Measurements from ENCODE around the gene ANTXR2.
"Not testable (repeated sequence)": the region's sequence is repeated elsewhere in the genome, so short reads cannot be mapped to it uniquely, and the experiment has no call there.

The ANTXR2 gene

DNA sequence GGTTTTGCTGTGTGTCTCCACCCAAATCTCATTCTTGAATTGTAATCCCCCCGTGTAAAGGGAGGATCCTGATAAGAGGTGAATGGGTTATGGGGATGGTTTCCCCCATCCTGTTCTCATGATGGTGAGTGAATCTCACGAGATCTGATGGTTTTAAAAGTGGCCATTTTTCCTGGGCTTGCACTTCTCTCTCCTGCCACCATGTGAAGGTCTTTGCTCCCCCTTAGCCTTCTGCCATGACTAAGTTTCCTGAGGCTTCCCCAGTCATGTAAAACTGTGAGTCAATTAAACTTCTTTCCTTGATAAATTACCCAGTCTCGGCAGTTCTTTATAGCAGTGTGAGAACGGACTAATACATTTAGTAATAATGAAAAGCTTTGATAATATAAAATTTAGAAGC lies 46.9 kb downstream of the ANTXR2 start:
- no peak for DNase-seq (ENCODE audit: low read depth in 1 of 2, low spot score in 1 of 2)

DNA sequence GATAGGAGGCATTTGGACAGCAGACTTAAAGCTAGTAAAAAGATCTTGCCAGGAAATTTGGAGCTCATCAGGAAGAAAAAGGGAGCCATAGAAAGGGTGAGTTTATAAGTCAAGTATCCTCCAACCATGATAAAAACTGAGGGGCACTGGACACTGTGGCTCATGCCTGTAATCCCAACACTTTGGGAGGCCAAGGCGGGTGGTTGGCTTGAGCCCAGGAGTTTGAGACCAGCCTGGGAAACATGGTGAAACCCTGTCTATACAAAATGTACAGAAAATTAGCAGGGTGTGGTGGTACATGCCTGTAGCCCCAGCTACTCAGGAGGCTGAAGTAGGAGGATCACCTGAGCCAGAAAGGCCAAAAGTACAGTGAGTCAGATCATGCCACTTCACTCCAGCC lies 48.7 kb downstream of the ANTXR2 start:
- DNase-seq (ENCODE audit: low read depth in 1 of 2, low spot score in 1 of 2): no peak

DNA sequence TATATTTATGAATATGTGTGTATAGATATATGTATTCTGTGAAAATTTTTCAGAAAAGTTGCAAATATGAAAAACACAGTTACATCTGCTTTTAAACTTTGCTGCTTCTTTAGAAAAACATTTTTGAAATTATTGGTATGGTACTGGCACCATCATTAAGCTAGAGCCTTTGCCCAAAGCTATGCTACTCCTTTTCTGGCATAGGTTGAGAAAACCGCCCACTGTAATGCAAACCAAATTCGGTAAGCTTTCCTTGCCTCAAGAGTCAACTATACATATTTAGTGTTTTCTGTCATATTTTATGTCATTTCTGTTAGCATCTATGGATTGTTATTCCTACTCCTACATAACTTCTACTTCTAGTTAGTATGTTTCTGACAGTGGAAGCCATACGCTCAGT lies 50.7 kb downstream of the ANTXR2 start:
- no peak for DNase-seq (ENCODE audit: low read depth in 1 of 2, low spot score in 1 of 2)

DNA sequence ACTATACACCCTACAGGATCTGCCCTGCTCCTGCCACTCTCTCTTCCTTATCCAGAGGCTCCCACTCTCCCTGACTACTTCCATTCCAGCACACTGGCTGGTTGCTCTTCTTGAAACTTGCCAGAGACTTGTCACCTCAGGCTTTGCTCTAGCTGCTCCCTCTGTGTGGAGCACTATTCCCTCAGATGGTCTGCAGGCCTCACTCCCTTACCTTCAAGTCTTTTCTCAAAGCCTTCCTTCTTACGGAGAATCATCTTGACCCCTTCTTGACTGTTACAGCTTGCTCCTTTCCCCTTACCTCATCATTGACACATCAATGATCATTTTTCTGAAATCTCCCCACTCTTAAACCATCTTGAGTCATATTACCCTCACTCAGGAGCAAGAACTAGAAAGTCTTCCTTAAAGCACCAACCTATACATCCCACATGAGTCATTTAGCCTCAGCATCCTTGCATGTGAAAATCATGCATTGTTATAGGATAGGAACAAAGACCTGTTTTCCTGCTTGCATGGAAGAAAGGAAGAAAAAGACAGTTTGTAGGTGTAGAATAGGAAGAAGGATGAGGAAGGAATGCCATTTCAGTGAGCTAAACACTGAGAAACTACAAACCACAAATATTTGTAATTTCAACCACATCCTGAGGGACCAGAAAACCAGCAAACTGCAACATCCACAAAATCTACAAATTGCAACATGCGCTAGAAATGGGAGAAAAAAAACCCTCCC lies 55.7 kb downstream of the ANTXR2 start:
- no peak for DNase-seq (ENCODE audit: low read depth in 1 of 2, low spot score in 1 of 2)

DNA sequence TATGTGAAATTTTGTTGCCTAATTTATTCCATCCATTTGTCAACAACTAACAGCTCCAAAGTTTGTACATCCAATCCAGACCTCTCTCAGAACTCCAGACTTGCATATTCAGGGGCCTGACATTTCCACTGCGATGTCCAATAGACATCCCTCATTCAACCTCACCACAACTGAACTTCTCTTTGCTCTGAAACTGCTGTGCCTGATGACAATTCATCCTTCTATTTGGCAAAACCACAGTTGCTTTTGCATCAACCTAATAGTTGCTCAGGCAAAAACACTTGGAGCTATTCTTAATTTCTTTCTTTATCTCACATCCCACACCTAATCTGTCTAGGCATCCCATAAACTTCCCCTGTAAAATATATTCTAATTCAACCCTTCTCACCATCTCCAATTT lies 56.5 kb downstream of the ANTXR2 start:
- DNase-seq (ENCODE audit: low read depth in 1 of 2, low spot score in 1 of 2): no peak

DNA sequence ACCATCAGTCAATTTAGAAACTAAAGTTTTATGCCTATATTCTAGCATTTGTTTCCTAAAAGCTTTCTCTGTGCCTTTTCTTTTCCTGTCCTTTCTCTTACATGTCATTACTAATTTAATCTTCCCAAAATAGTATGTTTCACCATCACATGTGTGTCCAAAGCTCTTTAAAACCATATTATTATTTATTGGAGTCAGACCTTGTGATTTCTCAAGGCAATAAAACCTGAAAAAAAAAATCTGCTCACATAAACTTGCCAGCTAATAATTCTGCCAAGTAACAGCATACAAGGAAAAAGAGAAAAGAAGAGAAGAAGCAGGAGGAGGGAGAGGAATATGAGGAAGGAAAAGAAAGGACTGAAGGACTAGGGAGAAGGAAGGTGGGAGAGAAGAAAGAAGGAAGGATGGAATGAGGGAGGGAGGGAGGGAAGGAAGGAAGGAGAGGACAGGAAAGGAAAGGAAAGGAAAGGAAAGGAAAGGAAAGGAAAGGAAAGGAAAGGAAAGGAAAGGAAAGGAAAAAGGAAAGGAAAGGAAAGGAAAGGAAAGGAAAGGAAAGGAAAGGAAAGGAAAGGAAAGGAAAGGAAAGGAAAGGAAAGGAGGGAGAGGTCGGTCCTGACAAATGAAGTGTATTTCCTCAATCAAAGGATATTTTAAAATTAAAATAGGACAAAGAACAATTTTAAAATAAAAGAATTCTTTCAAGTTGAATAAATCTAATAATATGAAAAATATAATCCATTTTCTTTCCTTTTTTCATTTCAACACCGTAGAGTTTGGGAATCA lies 57.4 kb downstream of the ANTXR2 start:
- no peak for DNase-seq (ENCODE audit: low read depth in 1 of 2, low spot score in 1 of 2)

DNA sequence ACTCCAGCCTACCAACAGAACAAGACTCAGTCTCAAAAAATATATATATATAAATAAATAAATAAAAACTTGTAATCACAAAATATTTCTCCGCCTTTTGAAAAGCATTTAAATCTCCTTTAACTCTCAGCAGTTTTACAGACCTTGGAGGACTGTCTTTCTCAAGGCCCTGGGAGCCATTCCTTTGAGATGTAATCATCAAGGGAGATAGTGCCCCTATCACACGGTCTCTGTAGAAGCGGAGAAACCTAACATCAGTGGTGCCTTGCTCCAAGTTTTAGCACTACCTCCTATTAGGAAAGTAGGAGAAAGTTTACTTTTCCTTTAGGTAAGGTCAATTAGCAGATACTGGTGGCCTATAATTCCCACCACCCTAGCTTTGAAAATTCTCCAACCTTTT lies 58.5 kb downstream of the ANTXR2 start:
- DNase-seq (ENCODE audit: low read depth in 1 of 2, low spot score in 1 of 2): no peak

DNA sequence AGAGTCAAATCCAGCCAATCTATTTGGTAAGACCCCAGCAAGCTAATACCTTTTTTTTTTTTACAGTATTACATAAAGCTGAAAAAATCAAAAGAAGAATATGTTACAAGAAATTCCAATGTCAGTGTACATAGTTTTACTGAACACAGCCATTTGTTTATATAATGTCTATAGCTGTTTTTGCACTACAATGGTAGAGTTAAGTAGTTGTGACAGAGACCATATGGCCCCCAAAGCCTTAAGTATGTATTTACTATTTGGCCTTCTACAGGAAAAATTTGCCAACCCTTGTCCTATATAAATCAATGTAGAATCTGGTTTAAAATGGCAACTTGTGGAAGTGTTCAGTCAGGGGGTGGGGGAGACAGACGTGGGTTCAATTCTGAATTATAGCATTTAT lies 60.7 kb downstream of the ANTXR2 start:
- no peak for DNase-seq (ENCODE audit: low read depth in 1 of 2, low spot score in 1 of 2)

DNA sequence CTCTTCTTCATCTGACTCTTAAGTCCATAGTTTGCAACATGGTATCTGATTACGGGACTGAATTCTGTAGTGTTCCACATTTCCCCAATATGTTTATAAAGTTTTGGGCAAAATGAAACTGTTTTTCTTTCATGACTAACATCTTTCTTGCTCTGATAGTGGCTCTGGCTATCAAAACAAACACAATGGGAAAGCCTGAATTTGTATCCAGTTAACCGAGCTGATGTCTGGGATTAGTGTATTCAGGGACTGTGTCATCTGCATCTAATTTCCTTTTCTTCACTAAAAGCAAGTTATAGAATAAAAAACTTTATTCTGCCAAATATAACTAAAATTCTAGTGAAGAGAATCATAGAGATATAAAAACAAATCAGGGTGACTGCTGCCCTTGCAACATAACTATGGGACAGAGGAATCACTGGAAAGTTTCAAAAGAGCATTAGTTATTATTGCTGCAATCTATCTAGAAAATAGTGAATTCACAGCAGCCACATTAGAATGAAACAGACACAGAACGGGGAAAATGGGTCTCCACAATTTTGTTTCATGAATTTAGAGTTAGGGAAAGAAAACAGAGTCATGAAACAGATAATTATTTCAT lies 61.3 kb downstream of the ANTXR2 start:
- DNase-seq (ENCODE audit: low read depth in 1 of 2, low spot score in 1 of 2): no peak

DNA sequence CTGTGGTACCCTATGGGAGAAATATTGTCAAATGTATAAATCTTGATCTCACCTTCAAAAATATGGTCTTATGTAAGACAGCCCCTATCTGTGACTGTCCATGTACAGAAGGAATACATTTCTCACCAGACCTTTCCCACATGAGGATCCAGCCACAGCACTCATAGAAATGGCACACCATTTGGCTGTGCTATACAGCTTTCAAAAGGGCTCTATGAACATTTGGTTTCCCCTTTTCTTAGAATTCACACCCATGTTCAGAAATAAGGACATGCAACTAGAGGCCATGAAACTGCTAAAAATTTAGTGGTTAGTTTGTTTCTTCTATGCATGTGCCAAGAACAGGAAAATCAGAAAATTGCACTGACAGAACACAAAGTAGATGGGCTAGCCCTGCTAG lies 62.7 kb downstream of the ANTXR2 start:
- no peak for DNase-seq (ENCODE audit: low read depth in 1 of 2, low spot score in 1 of 2)

DNA sequence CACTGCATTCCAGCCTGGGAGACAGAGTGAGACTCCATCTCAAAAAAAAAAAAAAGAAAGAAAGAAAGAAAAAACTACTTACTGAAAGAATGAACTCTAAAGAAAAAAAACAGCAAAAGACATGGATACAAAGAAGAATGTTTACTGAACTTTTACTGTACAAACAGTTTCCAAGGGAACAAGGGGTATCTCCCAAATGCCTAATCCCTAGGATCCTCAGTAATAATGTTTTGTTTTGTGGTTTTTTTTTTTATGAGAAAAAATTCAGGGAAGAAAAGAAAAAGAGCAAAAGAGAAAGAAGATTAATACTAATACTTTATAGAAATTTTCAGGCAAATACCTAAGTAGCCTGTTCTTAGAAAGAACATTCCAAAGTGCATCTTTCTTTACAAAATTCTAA lies 63.2 kb downstream of the ANTXR2 start:
- DNase-seq (ENCODE audit: low read depth in 1 of 2, low spot score in 1 of 2): no peak

DNA sequence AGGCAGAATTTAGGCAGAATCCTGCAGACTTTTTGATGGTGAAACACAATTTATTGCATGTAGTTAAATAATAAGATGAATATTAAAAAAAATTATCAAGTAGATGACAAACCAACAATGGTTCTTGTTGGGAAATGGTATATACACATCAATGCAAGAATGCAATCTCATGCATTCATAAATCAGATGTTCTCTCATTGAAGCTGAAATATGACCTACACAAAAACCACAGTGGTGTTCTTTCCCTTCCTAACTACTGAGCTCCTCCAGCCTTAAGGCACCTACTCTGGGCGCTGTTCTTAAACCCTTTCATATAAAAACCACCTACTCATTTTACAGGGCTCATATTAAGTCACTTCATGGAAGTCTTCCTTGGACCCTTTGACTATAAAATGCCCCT lies 64.1 kb downstream of the ANTXR2 start:
- no peak for DNase-seq (ENCODE audit: low read depth in 1 of 2, low spot score in 1 of 2)

DNA sequence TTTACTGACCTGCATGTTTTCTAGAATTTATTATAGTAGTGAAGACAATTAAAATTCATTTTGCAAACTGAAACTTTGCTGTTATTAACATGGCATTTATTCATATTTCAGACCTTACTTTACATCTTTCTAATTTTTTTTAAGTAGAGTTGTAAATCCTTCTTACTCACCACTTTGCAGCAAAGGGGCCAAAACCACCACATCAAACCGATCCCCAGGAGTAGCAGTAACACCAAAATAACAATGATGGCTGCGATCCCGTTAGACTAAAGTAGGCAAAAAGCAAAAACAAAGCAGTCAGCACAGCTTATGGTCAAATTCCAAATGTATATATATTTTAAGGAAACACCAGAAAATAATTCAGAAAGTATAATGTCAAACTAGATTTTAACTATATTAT lies 64.7 kb downstream of the ANTXR2 start:
- no peak for DNase-seq (ENCODE audit: low read depth in 1 of 2, low spot score in 1 of 2)

DNA sequence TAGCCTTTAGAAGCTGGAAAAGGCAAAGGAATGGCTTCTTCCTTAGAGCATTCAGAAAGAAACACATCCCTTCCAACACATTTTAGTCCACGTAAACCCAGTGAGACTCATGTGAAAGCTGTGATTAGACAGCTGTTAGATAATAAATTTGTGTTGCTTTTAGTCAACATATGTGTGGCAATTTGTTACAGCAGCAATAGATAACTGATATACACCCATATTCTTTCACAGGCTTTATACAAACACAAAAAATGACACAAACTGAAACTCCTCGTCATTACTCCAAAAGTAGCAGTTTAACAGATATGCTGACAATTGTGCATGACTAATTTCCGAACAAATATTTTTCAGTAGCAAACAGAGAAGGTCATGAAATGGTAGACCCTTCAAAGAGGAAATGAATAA lies 65.3 kb downstream of the ANTXR2 start:
- no peak for DNase-seq (ENCODE audit: low read depth in 1 of 2, low spot score in 1 of 2)

DNA sequence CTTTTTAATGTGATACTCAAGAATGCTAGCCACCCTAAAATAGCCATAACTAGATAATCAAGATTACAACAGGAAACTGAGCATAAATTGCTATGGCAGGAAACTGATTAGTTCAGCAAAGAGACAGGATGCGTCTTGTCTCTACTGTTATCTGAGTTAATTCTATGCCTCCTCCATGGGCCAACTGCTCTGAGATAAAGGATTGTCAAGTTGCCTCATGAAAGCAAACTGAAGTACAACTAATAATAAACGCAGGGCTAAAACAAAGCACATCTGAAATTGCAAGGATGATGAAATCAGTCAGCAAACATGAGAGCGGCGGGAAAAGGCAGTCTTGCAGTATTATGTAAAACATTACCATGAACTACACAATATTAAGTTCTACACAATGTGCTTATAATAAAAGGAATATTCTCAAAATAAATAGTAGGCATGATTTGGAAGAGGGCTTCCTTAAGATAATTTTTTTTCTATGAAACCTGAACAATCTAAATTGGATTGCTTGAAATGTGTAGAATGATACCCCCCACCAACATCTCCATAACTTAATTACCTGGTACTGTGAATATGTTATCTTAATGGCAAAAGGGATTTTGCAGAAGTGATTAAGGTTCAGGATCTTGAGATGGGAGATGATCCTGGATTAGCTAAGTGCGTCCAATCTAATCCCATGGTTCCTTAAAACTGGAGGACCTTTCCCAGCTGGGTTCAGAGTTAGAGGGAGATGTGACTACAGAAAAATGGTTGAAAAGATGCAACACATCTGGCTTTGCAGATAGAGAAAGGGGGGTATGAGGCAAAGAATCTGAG lies 65.9 kb downstream of the ANTXR2 start:
- DNase-seq (ENCODE audit: low read depth in 1 of 2, low spot score in 1 of 2): no peak

DNA sequence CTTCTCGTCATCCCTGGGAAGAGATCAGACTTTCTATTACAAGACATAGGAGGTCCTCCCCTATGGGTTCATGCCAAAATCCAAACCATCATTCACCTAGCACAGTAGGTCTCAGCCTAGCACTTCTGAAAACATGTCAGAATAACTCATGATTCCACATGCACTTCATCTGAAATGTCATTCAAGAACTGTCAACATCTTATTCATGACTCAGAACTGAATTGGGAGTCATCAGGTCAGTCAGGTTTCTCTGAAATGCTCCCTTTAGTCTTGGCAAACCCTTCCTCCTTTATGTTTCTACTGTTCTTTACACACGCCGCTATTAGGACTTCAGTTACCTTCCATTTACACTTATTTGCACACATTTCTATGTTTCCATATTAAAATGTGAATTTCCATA lies 67.2 kb downstream of the ANTXR2 start:
- DNase-seq (ENCODE audit: low read depth in 1 of 2, low spot score in 1 of 2): no peak

DNA sequence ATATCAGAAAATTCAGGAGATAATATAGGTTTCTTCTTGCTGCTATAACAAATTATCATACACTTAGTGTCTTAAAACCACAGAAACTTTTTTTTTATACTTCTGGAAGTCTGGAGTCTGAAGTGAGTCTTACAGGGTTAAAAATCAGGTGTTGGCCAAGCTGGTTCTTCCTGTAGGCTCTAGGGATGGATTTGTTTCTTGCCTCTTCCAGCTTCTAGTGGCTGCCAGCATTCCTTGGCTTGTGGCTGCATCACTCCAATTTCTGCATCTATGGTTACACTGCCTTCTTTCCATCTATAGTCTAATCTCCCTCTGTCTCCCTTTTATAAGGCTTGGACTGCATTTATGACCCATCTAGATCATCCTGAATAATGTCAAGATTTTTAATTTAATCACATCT lies 68.7 kb downstream of the ANTXR2 start:
- DNase-seq (ENCODE audit: low read depth in 1 of 2, low spot score in 1 of 2): no peak

DNA sequence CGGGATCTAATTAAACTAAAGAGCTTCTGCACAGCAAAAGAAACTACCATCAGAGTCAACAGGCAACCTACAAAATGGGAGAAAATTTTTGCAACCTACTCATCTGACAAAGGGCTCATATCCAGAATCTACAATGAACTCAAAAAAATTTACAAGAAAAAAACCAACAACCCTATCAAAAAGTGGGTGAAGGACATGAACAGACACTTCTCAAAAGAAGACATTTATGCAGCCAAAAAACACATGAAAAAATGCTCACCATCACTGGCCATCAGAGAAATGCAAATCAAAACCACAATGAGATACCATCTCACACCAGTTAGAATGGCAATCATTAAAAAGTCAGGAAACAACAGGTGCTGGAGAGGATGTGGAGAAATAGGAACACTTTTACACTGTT lies 70.5 kb downstream of the ANTXR2 start:
- not testable (repeated sequence) for DNase-seq (ENCODE audit: low read depth in 1 of 2, low spot score in 1 of 2)

DNA sequence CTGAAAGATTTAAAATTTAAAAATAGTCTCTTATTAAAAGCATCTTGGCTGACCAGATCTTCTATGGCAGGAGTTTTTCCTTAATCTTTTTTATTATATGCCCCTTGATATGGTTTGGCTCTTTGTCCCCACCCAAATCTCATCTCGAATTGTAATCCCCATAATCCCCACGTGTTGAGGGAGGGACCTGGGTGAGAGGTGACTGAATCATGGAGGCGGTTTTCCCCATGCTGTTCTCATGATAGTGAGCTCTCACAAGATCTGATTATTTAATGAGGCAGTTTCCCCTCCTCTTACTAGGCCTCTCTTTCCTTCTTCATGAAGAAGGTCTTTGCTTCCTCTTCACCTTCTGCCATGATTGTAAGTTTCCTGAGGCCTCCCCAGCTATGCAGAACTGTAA lies 74.0 kb downstream of the ANTXR2 start:
- not testable (repeated sequence) for DNase-seq (ENCODE audit: low read depth in 1 of 2, low spot score in 1 of 2)

DNA sequence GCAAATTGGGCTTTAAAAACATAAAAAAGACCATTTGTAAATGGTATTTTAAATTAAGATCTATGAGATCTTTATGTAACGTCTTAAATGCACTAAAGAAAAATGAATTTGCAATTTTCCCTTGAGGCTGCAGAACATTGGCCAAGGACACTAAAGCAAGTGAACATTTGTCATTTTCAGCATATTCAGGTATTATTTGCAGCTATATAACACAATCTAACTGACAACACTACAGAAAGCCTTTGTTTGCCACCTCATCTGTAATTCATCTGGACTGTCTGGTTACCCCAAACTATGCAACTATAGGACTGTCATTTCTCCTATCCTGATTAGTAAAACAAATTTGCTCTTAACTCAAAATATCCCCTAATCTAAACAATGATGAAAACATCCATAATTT lies 74.8 kb downstream of the ANTXR2 start:
- no peak for DNase-seq (ENCODE audit: low read depth in 1 of 2, low spot score in 1 of 2)

DNA sequence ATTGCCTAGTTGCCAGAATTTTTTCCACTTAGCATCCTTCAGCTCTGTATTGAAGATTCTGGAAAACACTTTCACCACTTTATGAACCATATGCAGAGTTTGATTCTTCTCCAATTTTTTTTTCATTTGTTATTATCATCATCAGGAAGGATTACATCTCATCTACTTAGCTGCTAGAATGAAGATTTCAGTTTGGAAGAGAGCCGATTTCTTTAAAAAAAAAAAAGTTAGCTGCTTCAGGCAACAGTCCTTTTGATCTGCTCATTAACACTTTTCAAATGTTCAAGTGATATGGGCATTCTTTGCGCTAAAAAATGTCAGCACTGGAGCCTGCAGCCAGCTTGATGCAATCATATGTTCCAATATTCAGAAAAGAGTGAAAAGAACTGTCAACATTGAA lies 76.2 kb downstream of the ANTXR2 start:
- no peak for DNase-seq (ENCODE audit: low read depth in 1 of 2, low spot score in 1 of 2)

DNA sequence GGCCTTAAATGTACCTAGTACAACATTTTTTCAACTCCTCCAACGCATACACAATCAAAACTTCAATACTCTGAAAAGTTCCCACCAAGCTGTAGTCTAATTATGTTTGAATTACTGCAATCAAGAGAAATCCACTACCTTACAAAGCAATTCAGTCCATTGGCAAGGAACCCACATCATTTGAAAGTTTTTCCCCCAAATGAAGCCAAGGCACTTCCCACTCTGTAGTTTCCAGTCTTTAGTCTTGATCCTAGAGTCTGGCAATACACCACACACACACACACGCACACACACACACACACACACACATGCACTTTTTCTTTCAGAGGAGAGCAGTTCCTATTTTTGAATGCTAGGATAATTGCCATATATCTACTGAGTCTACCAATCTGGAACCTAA lies 79.6 kb downstream of the ANTXR2 start:
- DNase-seq (ENCODE audit: low read depth in 1 of 2, low spot score in 1 of 2): no peak
